Measurements from ENCODE around the gene ATRX.

- TF ChIP-seq, protein P1, sequence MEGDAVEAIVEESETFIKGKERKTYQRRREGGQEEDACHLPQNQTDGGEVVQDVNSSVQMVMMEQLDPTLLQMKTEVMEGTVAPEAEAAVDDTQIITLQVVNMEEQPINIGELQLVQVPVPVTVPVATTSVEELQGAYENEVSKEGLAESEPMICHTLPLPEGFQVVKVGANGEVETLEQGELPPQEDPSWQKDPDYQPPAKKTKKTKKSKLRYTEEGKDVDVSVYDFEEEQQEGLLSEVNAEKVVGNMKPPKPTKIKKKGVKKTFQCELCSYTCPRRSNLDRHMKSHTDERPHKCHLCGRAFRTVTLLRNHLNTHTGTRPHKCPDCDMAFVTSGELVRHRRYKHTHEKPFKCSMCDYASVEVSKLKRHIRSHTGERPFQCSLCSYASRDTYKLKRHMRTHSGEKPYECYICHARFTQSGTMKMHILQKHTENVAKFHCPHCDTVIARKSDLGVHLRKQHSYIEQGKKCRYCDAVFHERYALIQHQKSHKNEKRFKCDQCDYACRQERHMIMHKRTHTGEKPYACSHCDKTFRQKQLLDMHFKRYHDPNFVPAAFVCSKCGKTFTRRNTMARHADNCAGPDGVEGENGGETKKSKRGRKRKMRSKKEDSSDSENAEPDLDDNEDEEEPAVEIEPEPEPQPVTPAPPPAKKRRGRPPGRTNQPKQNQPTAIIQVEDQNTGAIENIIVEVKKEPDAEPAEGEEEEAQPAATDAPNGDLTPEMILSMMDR (IDR thresholded peaks at IDR 0.05; ENCODE audit: insufficient read depth, low read depth, low read length) = no peak
- TF ChIP-seq EZH2 (IDR thresholded peaks at IDR 0.05; ENCODE audit: insufficient read depth, low read length) = no peak
Observed at GRCh38 chrX:77639820-77640219, 146.2 kb downstream of the ATRX start.

All from astrocyte (in vitro differentiated cells and primary cell).